ENCODE measurements around the gene MFSD12.

Gene MFSD12

GRCh38 chr19:3516675-3517207 lies 40.6 kb downstream of the MFSD12 start:
- H3K9me3 ChIP-seq (ENCODE audit: insufficient read depth, low read depth, low read length), result peaks cover 3% of the 10 kb centered on the region
- WGBS (ENCODE audit: extremely low coverage, insufficient coverage, insufficient read length), result no CpG with 5 or more reads among the region's 15 CpGs

GRCh38 chr19:3515891-3516422 lies 41.4 kb downstream of the MFSD12 start:
- H3K36me3 ChIP-seq (ENCODE audit: control insufficient read depth in 1 of 2, insufficient read depth in 2 of 2, low read length in 2 of 2), result peaks cover 59 to 63% of the 10 kb centered on the region in 2 experiments
- H3K18ac ChIP-seq (ENCODE audit: low read length), result no peak overlapping the region
- WGBS (ENCODE audit: extremely low coverage, insufficient coverage, insufficient read length), result no CpG with 5 or more reads among the region's 15 CpGs

More at GRCh38 chr19:3516675-3517207, 40.6 kb downstream of the MFSD12 start:
- Histone ChIP-seq H4K91ac (ENCODE audit: low read depth, low read length) (no peak overlapping the region), H3K79me1 (ENCODE audit: low read length) (peaks cover 4% of the 10 kb centered on the region), H3K18ac (ENCODE audit: low read length) (no peak overlapping the region), H2BK5ac (ENCODE audit: low read depth, low read length, poor library complexity) (no peak overlapping the region), H3K4ac (ENCODE audit: low read depth, low read length) (peak overlapping the region; percentile 37), H3K4me3 (ENCODE audit: low read depth, low read length) (no peak overlapping the region), H3K36me3 (ENCODE audit: control insufficient read depth in 1 of 2, insufficient read depth in 2 of 2, low read length in 2 of 2) (peaks cover 51 to 55% of the 10 kb centered on the region in 2 experiments), H2AK5ac (ENCODE audit: low read length) (no peak overlapping the region), H3K9ac (ENCODE audit: low read length) (no peak overlapping the region), H3K4me1 (ENCODE audit: control insufficient read depth in 1 of 2, insufficient read depth in 2 of 2, low read length in 2 of 2) (peaks cover 20 to 32% of the 10 kb centered on the region in 2 experiments), H4K12ac (ENCODE audit: low read depth, low read length) (no peak overlapping the region), H3K14ac (ENCODE audit: low read length) (no peak overlapping the region), H3K79me2 (ENCODE audit: control insufficient read depth, insufficient read depth, low read length, poor library complexity) (peaks cover 26% of the 10 kb centered on the region), H3K27me3 (ENCODE audit: insufficient read depth, low read length) (no peaks in the 10 kb centered on the region), H3K4me2 (ENCODE audit: low read length) (no peak overlapping the region), H2BK12ac (ENCODE audit: low read length) (no peak overlapping the region), H2BK120ac (ENCODE audit: insufficient read depth, low read length, poor library complexity) (no peak overlapping the region), H3K23ac (ENCODE audit: low read length) (no peak overlapping the region), H2AFZ (ENCODE audit: insufficient read depth, low read length, poor library complexity) (peak overlapping the region; percentile 17), H4K8ac (ENCODE audit: low read depth, low read length) (no peak overlapping the region), H3K27ac (ENCODE audit: low read depth, low read length) (no peak overlapping the region)
- no peak for DNase-seq

GRCh38 chr19:3514930-3515329 lies 42.5 kb downstream of the MFSD12 start:
- peaks cover 11 to 27% of the 10 kb centered on the region in 2 experiments for H3K4me1 ChIP-seq (ENCODE audit: control insufficient read depth in 1 of 2, insufficient read depth in 2 of 2, low read length in 2 of 2)
- DNase-seq, result no peak
- no peak overlapping the region for H3K4me3 ChIP-seq (ENCODE audit: low read depth, low read length)
- H3K9ac ChIP-seq (ENCODE audit: low read length), result no peak overlapping the region
- peaks cover 68 to 70% of the 10 kb centered on the region in 2 experiments for H3K36me3 ChIP-seq (ENCODE audit: control insufficient read depth in 1 of 2, insufficient read depth in 2 of 2, low read length in 2 of 2)
- H3K14ac ChIP-seq (ENCODE audit: low read length), result no peak overlapping the region
- H4K8ac ChIP-seq (ENCODE audit: low read depth, low read length), result no peak overlapping the region
- no peak overlapping the region for H2BK12ac ChIP-seq (ENCODE audit: low read length)
- peak overlapping the region; percentile 53 for H3K4ac ChIP-seq (ENCODE audit: low read depth, low read length)
- H3K27me3 ChIP-seq (ENCODE audit: insufficient read depth, low read length), result no peaks in the 10 kb centered on the region
- no peak overlapping the region for H4K12ac ChIP-seq (ENCODE audit: low read depth, low read length)
- peaks cover 39% of the 10 kb centered on the region for H3K79me2 ChIP-seq (ENCODE audit: control insufficient read depth, insufficient read depth, low read length, poor library complexity)
- H2AK5ac ChIP-seq (ENCODE audit: low read length), result no peak overlapping the region
- WGBS (ENCODE audit: extremely low coverage, insufficient coverage, insufficient read length), result no CpG with 5 or more reads among the region's 12 CpGs
- H3K18ac ChIP-seq (ENCODE audit: low read length), result no peak overlapping the region
- no peak overlapping the region for H3K23ac ChIP-seq (ENCODE audit: low read length)
- no peaks in the 10 kb centered on the region for H3K79me1 ChIP-seq (ENCODE audit: low read length)
- H2BK120ac ChIP-seq (ENCODE audit: insufficient read depth, low read length, poor library complexity), result no peak overlapping the region
- no peak overlapping the region for H4K91ac ChIP-seq (ENCODE audit: low read depth, low read length)
- peaks cover 3% of the 10 kb centered on the region for H3K9me3 ChIP-seq (ENCODE audit: insufficient read depth, low read depth, low read length)
- H2AFZ ChIP-seq (ENCODE audit: insufficient read depth, low read length, poor library complexity), result no peak overlapping the region
- H2BK5ac ChIP-seq (ENCODE audit: low read depth, low read length, poor library complexity), result no peak overlapping the region
- no peak overlapping the region for H3K4me2 ChIP-seq (ENCODE audit: low read length)
- H3K27ac ChIP-seq (ENCODE audit: low read depth, low read length), result no peak overlapping the region

More at GRCh38 chr19:3515891-3516422, 41.4 kb downstream of the MFSD12 start:
- H3K23ac ChIP-seq (ENCODE audit: low read length), result no peak overlapping the region
- no peak overlapping the region for H3K14ac ChIP-seq (ENCODE audit: low read length)
- H3K4me1 ChIP-seq (ENCODE audit: control insufficient read depth in 1 of 2, insufficient read depth in 2 of 2, low read length in 2 of 2), result peaks cover 16 to 29% of the 10 kb centered on the region in 2 experiments
- H3K27ac ChIP-seq (ENCODE audit: low read depth, low read length), result no peak overlapping the region
- no peaks in the 10 kb centered on the region for H3K27me3 ChIP-seq (ENCODE audit: insufficient read depth, low read length)
- no peak for DNase-seq
- no peak overlapping the region for H4K91ac ChIP-seq (ENCODE audit: low read depth, low read length)
- H2BK12ac ChIP-seq (ENCODE audit: low read length), result no peak overlapping the region
- H3K79me2 ChIP-seq (ENCODE audit: control insufficient read depth, insufficient read depth, low read length, poor library complexity), result peaks cover 32% of the 10 kb centered on the region
- H3K4me3 ChIP-seq (ENCODE audit: low read depth, low read length), result no peak overlapping the region
- H4K8ac ChIP-seq (ENCODE audit: low read depth, low read length), result no peak overlapping the region
- no peak overlapping the region for H2BK120ac ChIP-seq (ENCODE audit: insufficient read depth, low read length, poor library complexity)
- H3K9ac ChIP-seq (ENCODE audit: low read length), result no peak overlapping the region
- peaks cover 3% of the 10 kb centered on the region for H3K79me1 ChIP-seq (ENCODE audit: low read length)
- peak overlapping the region; percentile 47 for H3K4ac ChIP-seq (ENCODE audit: low read depth, low read length)
- H3K9me3 ChIP-seq (ENCODE audit: insufficient read depth, low read depth, low read length), result peaks cover 3% of the 10 kb centered on the region
- H2AK5ac ChIP-seq (ENCODE audit: low read length), result no peak overlapping the region
- H3K4me2 ChIP-seq (ENCODE audit: low read length), result no peak overlapping the region
- H4K12ac ChIP-seq (ENCODE audit: low read depth, low read length), result no peak overlapping the region
- no peak overlapping the region for H2BK5ac ChIP-seq (ENCODE audit: low read depth, low read length, poor library complexity)
- H2AFZ ChIP-seq (ENCODE audit: insufficient read depth, low read length, poor library complexity), result no peak overlapping the region

- Histone ChIP-seq H3K36me3 (ENCODE audit: control insufficient read depth in 1 of 2, insufficient read depth in 2 of 2, low read length in 2 of 2) (peaks cover 64% of the 10 kb centered on the region in 2 experiments), H3K9me3 (ENCODE audit: insufficient read depth, low read depth, low read length) (peaks cover 3% of the 10 kb centered on the region), H2AFZ (ENCODE audit: insufficient read depth, low read length, poor library complexity) (no peak overlapping the region), H3K27me3 (ENCODE audit: insufficient read depth, low read length) (no peaks in the 10 kb centered on the region), H4K12ac (ENCODE audit: low read depth, low read length) (no peak overlapping the region), H3K14ac (ENCODE audit: low read length) (no peak overlapping the region), H2BK12ac (ENCODE audit: low read length) (no peak overlapping the region), H3K4ac (ENCODE audit: low read depth, low read length) (peak overlapping the region; percentile 82), H3K4me2 (ENCODE audit: low read length) (no peak overlapping the region), H2BK5ac (ENCODE audit: low read depth, low read length, poor library complexity) (no peak overlapping the region), H3K9ac (ENCODE audit: low read length) (peak overlapping the region; percentile 29), H4K8ac (ENCODE audit: low read depth, low read length) (no peak overlapping the region), H3K4me3 (ENCODE audit: low read depth, low read length) (peak overlapping the region; percentile 14), H3K18ac (ENCODE audit: low read length) (no peak overlapping the region), H2AK5ac (ENCODE audit: low read length) (no peak overlapping the region), H3K27ac (ENCODE audit: low read depth, low read length) (no peak overlapping the region), H4K91ac (ENCODE audit: low read depth, low read length) (no peak overlapping the region), H2BK120ac (ENCODE audit: insufficient read depth, low read length, poor library complexity) (no peak overlapping the region), H3K79me1 (ENCODE audit: low read length) (peaks cover 9% of the 10 kb centered on the region), H3K79me2 (ENCODE audit: control insufficient read depth, insufficient read depth, low read length, poor library complexity) (peaks cover 45% of the 10 kb centered on the region), H3K4me1 (ENCODE audit: control insufficient read depth in 1 of 2, insufficient read depth in 2 of 2, low read length in 2 of 2) (peaks cover 19 to 28% of the 10 kb centered on the region in 2 experiments), H3K23ac (ENCODE audit: low read length) (no peak overlapping the region)
- WGBS (ENCODE audit: extremely low coverage, insufficient coverage, insufficient read length), result no CpG with 5 or more reads among the region's 23 CpGs
- DNase-seq, result no peak
These were observed 43.9 kb downstream of the MFSD12 start for GRCh38 chr19:3513229-3514140.

Measured in trophoblast cell (in vitro differentiated cells and primary cell).